HEK293 (cell line): ENCODE measurements around the gene FOXN1.

Experiments used
- CTCF ChIA-PET: fragments of 350-600 bp; formaldehyde crosslinking; extraction: SDS; loops from one replicate; lab custom pipeline; 2021; ENCODE audit warnings: antibody characterized with exemption; lab: Yijun Ruan, JAX
- POLR2A ChIA-PET: fragments of 300-600 bp; formaldehyde crosslinking; extraction: SDS; loops from one replicate; lab custom pipeline; 2020; ENCODE audit warnings: antibody characterized with exemption, inconsistent platforms; lab: Yijun Ruan, JAX
- H3K27ac ChIP-seq: fragments of 200-500 bp; sonication (Bioruptor generic); 2 replicates; pipeline ENCODE4 v1.5.1; 2014; ENCODE audit warnings: low read depth, low read length, control low read depth, inconsistent platforms; ENCODE audit errors: extremely low read depth
- H3K36me3 ChIP-seq, 2 experiments: fragments of 200-500 bp in 1 of 2; sonication (Bioruptor generic) in 1 of 2; 1 replicate in 1 of 2; 2 replicates in 1 of 2; pipeline ENCODE4 v1.5.1; 2014 to 2017; ENCODE audit warnings: inconsistent platforms in 2 of 2, low read length in 2 of 2; ENCODE audit not compliant: control insufficient read depth in 2 of 2, insufficient read depth in 1 of 2
- H3K4me1 ChIP-seq: fragments of 200-500 bp; sonication (Bioruptor generic); 2 replicates; pipeline ENCODE4 v1.5.1; 2014; ENCODE audit warnings: mild to moderate bottlenecking, low read length, inconsistent platforms; ENCODE audit not compliant: control insufficient read depth, insufficient read depth
- H3K4me3 ChIP-seq: 2 replicates; pipeline ENCODE4 v1.5.1; 2011; ENCODE audit warnings: low read depth, mild to moderate bottlenecking, control low read depth, low read length, moderate library complexity
- H3K9me3 ChIP-seq: fragments of 200-500 bp; sonication (Bioruptor generic); 2 replicates; pipeline ENCODE4 v1.5.1; 2014; ENCODE audit warnings: low read depth, low read length, inconsistent platforms; ENCODE audit not compliant: control insufficient read depth, insufficient read depth
- EGR2 ChIP-seq: fragments of 450-650 bp; formaldehyde crosslinking; IDR thresholded peaks from 2 replicates; pipeline ENCODE4 v1.5.1; 2016; ENCODE audit warnings: low read depth, missing biosample characterization, missing genetic modification characterization
- GLIS1 ChIP-seq: fragments of 450-650 bp; formaldehyde crosslinking; IDR thresholded peaks from 2 replicates; pipeline ENCODE4 v1.5.1; 2016; ENCODE audit warnings: missing biosample characterization, missing genetic modification characterization
- KLF1 ChIP-seq: fragments of 450-650 bp; formaldehyde crosslinking; IDR thresholded peaks from 2 replicates; pipeline ENCODE4 v1.5.1; 2016; ENCODE audit warnings: missing biosample characterization, missing genetic modification characterization
- KLF7 ChIP-seq: fragments of 450-650 bp; formaldehyde crosslinking; IDR thresholded peaks from 2 replicates; pipeline ENCODE4 v1.5.1; 2016; ENCODE audit warnings: missing biosample characterization, missing genetic modification characterization, borderline replicate concordance
- SP3 ChIP-seq: fragments of 450-650 bp; formaldehyde crosslinking; IDR thresholded peaks from 2 replicates; pipeline ENCODE4 v1.5.1; 2016; ENCODE audit warnings: missing biosample characterization, missing genetic modification characterization
- WT1 ChIP-seq: fragments of 450-650 bp; formaldehyde crosslinking; IDR thresholded peaks from 2 replicates; pipeline ENCODE4 v1.5.1; 2016; ENCODE audit warnings: missing biosample characterization, missing genetic modification characterization
- ZBTB8A ChIP-seq: fragments of 450-650 bp; formaldehyde crosslinking; IDR thresholded peaks from 2 replicates; pipeline ENCODE4 v1.5.1; 2016; ENCODE audit warnings: missing biosample characterization, missing genetic modification characterization
- ZNF10 ChIP-seq: fragments of 450-650 bp; formaldehyde crosslinking; IDR thresholded peaks from 2 replicates; pipeline ENCODE4 v1.5.1; 2017; ENCODE audit warnings: missing biosample characterization, missing genetic modification characterization
- ZNF121 ChIP-seq: fragments of 450-650 bp; formaldehyde crosslinking; IDR thresholded peaks from 2 replicates; pipeline ENCODE4 v1.5.1; 2016; ENCODE audit warnings: missing biosample characterization, missing genetic modification characterization
- ZNF132 ChIP-seq: fragments of 450-650 bp; formaldehyde crosslinking; IDR thresholded peaks from 2 replicates; pipeline ENCODE4 v1.5.1; 2017; ENCODE audit warnings: missing biosample characterization, missing genetic modification characterization, borderline replicate concordance
- ZNF155 ChIP-seq: fragments of 450-650 bp; formaldehyde crosslinking; IDR thresholded peaks from 2 replicates; pipeline ENCODE4 v1.5.1; 2016; ENCODE audit warnings: missing biosample characterization, missing genetic modification characterization
- ZNF266 ChIP-seq: fragments of 450-650 bp; formaldehyde crosslinking; IDR thresholded peaks from 2 replicates; pipeline ENCODE4 v1.5.1; 2016; ENCODE audit warnings: missing biosample characterization, missing genetic modification characterization, low read depth
- ZNF292 ChIP-seq: fragments of 450-650 bp; formaldehyde crosslinking; IDR thresholded peaks from 2 replicates; pipeline ENCODE4 v1.5.1; 2016; ENCODE audit warnings: low read depth, missing biosample characterization, missing genetic modification characterization, borderline replicate concordance
- ZNF37A ChIP-seq: fragments of 450-650 bp; IDR thresholded peaks from 2 replicates; pipeline ENCODE4 v1.5.1; 2018; ENCODE audit warnings: missing biosample characterization, missing genetic modification characterization
- ZNF501 ChIP-seq: fragments of 450-650 bp; formaldehyde crosslinking; IDR thresholded peaks from 2 replicates; pipeline ENCODE4 v1.5.1; 2016; ENCODE audit warnings: missing biosample characterization, missing genetic modification characterization
- ZNF510 ChIP-seq: fragments of 450-650 bp; formaldehyde crosslinking; IDR thresholded peaks from 2 replicates; pipeline ENCODE4 v1.5.1; 2018; ENCODE audit warnings: mild to moderate bottlenecking, missing genetic modification characterization, missing biosample characterization; ENCODE audit not compliant: insufficient replicate concordance
- ZNF560 ChIP-seq: fragments of 450-650 bp; formaldehyde crosslinking; IDR thresholded peaks from 2 replicates; pipeline ENCODE4 v1.5.1; 2017; ENCODE audit warnings: missing biosample characterization, missing genetic modification characterization, borderline replicate concordance
- TF ChIP-seq, protein P1 (sequence below): fragments of 450-650 bp; formaldehyde crosslinking; IDR thresholded peaks from 2 replicates; pipeline ENCODE4 v1.5.1; 2017; ENCODE audit warnings: missing biosample characterization, mild to moderate bottlenecking, missing genetic modification characterization, moderate library complexity
- TF ChIP-seq, protein P2 (sequence below): fragments of 450-650 bp; formaldehyde crosslinking; IDR thresholded peaks from 2 replicates; pipeline ENCODE4 v1.5.1; 2016; ENCODE audit warnings: missing biosample characterization, missing genetic modification characterization

The FOXN1 gene

DNA sequence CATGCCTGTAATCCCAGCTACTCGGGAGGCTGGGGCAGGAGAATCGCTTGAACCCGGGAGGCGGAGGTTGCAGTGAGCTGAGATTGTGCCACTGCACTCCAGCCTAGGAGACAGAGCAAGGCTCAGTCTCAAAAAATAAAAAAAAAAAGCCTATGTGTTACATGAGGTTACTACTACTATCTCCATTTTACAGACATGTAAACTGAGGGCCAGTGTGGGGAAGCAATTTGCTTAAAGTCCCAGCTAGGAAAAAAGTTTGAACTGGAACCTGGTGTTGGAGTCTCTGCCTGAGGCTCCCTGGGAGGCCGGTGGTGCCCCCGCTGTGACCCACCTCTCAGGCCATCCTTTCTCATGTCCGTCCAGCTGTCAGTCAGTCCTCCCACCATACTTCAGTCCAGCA, 28.2 kb upstream of the FOXN1 start:
- H3K4me3 ChIP-seq, result no peak overlapping the region
- CTCF ChIA-PET, result interaction anchor here (0.6 to 1.0 kb wide), 6 partner anchors 11 to 97 kb away, joined by 3 to 7 read pairs (median 3); no protein-coding TSS in a partner anchor
- no peak for TF ChIP-seq KLF7 (tag by site-specific recombination)
- TF ChIP-seq WT1 (tag by site-specific recombination), result no peak
- no peak for TF ChIP-seq ZNF121
- TF ChIP-seq, protein P1, sequence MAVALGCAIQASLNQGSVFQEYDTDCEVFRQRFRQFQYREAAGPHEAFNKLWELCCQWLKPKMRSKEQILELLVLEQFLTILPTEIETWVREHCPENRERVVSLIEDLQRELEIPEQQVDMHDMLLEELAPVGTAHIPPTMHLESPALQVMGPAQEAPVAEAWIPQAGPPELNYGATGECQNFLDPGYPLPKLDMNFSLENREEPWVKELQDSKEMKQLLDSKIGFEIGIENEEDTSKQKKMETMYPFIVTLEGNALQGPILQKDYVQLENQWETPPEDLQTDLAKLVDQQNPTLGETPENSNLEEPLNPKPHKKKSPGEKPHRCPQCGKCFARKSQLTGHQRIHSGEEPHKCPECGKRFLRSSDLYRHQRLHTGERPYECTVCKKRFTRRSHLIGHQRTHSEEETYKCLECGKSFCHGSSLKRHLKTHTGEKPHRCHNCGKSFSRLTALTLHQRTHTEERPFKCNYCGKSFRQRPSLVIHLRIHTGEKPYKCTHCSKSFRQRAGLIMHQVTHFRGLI, result no peak
- no peak for TF ChIP-seq ZNF501 (tag by site-specific recombination)
- TF ChIP-seq, all 188 proteins: peak for 0
- Histone ChIP-seq H3K36me3 (no peaks in the 10 kb centered on the region), H3K4me1 (peaks cover 6% of the 10 kb centered on the region; the same call in 1 of the 2 replicates), H3K27ac (no peak overlapping the region), H3K9me3 (no peaks in the 10 kb centered on the region)
- POLR2A ChIA-PET, result no interaction called here

DNA sequence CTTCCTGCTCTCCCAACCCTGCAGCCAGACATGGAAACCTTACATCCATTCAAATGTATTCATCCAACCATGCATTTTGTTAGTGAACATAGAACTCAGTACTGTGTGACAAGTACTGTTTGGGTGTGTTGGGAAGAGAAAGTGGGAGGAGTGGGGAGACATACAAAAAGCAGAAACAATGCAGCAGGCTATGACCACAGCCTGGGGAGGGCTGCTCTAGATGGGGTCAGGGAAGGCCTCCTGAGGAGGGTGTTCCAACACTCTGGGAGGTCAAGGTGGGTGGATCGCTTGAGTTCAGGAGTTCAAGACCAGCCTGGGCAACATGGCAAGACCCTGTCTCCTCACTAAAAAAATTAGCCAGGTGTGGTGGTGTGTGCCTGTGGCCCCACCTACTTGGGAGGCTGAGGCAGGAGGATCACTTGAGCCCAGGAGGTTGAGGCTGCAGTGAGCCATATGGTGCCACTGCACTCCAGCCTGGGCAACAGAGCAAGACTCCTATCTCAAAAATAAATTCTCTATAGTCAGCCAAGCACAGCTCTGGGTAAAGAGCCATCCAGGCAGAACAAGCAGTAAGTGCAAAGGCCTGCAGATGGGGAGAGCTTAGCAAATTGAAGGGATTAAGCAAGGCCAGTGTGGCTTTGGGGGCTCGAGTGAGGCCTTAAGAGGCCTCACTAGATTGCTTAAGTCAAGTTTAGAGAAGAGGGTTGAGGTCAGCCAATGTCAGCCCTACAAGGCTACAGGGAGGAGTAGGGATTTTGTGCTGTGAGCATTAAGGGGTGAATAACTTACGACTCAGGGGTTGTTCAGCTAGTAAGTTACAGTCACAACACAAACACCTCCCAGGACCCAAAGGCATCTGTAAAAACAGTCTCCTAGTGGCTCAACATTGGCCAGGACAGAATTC, 27.2 kb upstream of the FOXN1 start:
- Histone ChIP-seq H3K4me3 (no peak overlapping the region), H3K36me3 (no peaks in the 10 kb centered on the region), H3K4me1 (peaks cover 6% of the 10 kb centered on the region; the same call in 1 of the 2 replicates), H3K9me3 (no peaks in the 10 kb centered on the region), H3K27ac (no peak overlapping the region)
- CTCF ChIA-PET, result interaction anchor here (1.0 kb wide), 1 partner anchor 63 kb away, joined by 7 read pairs; no protein-coding TSS in a partner anchor
- TF ChIP-seq ZNF121, result peak; percentile 61
- TF ChIP-seq GLIS1 (tag by site-specific recombination), result peak; percentile 59
- no peak for TF ChIP-seq SP3 (tag by site-specific recombination)
- 0 out of 2 replicates have a peak, but pooled peaks have one; percentile 13 for TF ChIP-seq EGR2
- POLR2A ChIA-PET, result interaction anchor here (0.6 kb wide), 1 partner anchor 119 kb away, joined by 3 read pairs; no protein-coding TSS in a partner anchor

DNA sequence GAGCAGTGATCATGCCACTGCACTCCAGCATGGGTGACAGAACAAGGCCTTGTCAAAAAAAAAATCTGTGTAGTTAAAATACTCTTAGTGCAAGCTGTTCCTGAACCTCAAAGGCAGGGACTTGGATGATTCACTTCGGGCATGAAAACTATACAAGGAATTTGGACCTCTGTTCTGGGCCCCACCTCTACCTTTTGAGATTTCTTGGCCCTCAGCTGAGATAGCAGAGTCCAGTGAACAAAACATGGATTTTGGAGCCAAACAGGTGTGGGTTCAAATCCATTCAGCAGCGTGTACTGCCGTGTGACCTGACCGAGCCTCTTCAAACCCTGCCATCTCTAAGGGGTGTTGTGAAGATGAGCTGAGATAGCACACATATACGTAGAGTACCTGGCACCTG, 25.9 kb upstream of the FOXN1 start:
- ChIA-PET POLR2A (no interaction called here), CTCF (interaction anchor here (0.6 to 2.3 kb wide), 2 partner anchors 60 to 116 kb away, joined by 5 to 10 read pairs; no protein-coding TSS in a partner anchor)
- Histone ChIP-seq H3K36me3 (no peaks in the 10 kb centered on the region), H3K27ac (no peak overlapping the region), H3K9me3 (no peaks in the 10 kb centered on the region)
- TF ChIP-seq ZNF266 (tag by site-specific recombination) (no peak), ZNF132 (no peak), ZNF560 (no peak)
- TF ChIP-seq, all 188 proteins: peak for 0
- H3K4me1 ChIP-seq, result peaks cover 6% of the 10 kb centered on the region; the same call in 1 of the 2 replicates
- H3K4me3 ChIP-seq, result no peak overlapping the region

DNA sequence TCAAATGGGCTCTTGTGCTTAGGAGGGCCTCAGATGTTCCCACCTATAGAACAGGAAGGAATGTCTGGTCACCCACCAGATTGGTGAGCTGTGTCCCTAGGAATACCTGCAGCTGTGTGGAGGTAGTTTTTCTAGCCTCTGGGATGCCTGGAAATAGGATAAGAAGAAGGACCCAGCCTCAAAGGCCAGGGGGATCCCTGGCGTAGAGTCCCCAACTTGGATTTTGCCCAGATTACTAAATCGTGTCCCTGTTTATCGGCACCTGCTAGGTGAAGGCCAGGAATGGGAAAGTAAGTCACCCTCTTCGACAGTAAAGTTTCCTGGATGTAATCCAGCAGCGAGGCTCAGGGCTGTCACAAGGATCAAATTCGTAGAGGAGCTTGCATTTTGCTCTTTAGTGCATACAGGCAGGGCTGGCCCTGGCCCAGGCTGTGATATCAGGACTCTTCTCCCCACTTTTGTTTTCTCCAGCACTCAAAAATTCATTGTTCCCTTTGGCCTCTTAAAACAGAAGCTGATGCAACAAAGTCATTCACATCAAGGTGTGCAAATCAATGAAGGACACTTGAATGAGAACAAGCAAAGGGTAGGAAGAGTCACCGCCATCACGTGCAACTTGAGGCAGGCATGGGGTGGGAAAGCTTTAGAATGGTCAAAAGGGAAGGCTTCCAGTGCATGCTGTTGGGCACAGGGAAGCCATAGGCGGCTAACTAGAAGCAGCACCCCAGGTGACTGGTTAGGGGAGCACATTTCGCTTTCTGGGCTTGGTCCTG, 25.2 kb upstream of the FOXN1 start:
- TF ChIP-seq KLF1, result no peak
- TF ChIP-seq, protein P2, sequence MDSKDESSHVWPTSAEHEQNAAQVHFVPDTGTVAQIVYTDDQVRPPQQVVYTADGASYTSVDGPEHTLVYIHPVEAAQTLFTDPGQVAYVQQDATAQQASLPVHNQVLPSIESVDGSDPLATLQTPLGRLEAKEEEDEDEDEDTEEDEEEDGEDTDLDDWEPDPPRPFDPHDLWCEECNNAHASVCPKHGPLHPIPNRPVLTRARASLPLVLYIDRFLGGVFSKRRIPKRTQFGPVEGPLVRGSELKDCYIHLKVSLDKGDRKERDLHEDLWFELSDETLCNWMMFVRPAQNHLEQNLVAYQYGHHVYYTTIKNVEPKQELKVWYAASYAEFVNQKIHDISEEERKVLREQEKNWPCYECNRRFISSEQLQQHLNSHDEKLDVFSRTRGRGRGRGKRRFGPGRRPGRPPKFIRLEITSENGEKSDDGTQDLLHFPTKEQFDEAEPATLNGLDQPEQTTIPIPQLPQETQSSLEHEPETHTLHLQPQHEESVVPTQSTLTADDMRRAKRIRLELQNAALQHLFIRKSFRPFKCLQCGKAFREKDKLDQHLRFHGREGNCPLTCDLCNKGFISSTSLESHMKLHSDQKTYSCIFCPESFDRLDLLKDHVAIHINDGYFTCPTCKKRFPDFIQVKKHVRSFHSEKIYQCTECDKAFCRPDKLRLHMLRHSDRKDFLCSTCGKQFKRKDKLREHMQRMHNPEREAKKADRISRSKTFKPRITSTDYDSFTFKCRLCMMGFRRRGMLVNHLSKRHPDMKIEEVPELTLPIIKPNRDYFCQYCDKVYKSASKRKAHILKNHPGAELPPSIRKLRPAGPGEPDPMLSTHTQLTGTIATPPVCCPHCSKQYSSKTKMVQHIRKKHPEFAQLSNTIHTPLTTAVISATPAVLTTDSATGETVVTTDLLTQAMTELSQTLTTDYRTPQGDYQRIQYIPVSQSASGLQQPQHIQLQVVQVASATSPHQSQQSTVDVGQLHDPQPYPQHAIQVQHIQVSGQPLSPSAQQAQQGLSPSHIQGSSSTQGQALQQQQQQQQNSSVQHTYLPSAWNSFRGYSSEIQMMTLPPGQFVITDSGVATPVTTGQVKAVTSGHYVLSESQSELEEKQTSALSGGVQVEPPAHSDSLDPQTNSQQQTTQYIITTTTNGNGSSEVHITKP (tag by site-specific recombination), result no peak
- no peak for TF ChIP-seq ZNF37A (tag by site-specific recombination)
- no peak for TF ChIP-seq ZNF155
- no peak for TF ChIP-seq ZNF510 (tag by site-specific recombination)
- TF ChIP-seq ZBTB8A (tag by site-specific recombination), result no peak
- TF ChIP-seq ZNF10 (tag by site-specific recombination), result 0 out of 2 replicates have a peak, but pooled peaks have one; percentile 20
- TF ChIP-seq ZNF292 (tag by site-specific recombination), result no peak
- ChIA-PET POLR2A (no interaction called here), CTCF (interaction anchor here (0.6 to 2.3 kb wide), 3 partner anchors 15 to 149 kb away, joined by 3 to 10 read pairs (median 4); no protein-coding TSS in a partner anchor)
- no peaks in the 10 kb centered on the region for H3K9me3 ChIP-seq
- no peak overlapping the region for H3K4me3 ChIP-seq
- no peak overlapping the region for H3K27ac ChIP-seq
- peaks cover 4% of the 10 kb centered on the region; the same call in 1 of the 2 replicates for H3K4me1 ChIP-seq
- no peaks in the 10 kb centered on the region for H3K36me3 ChIP-seq
